Raji (cell line): Measurements from ENCODE around the gene CLIP1.

Experiments used
- POLR2A ChIP-seq: IDR thresholded peaks from 2 replicates; pipeline ENCODE4 v1.6.1; 2011; ENCODE audit warnings: low read depth, low read length, control low read depth; ENCODE audit not compliant: insufficient read depth

The CLIP1 gene

GRCh38 chr12:122421821-122422729 lies at the start of gene CLIP1:
TSS of gene CLIP1 (minus strand) at chr12:122422669. CDS start at chr12:122380452, 42,217 bp downstream.
- no peak; the same call in 1 of the 2 replicates for TF ChIP-seq POLR2A

- TF ChIP-seq POLR2A, result no peak
Measured at GRCh38 chr12:122471324-122472226, 49.1 kb upstream of the CLIP1 start.

GRCh38 chr12:122467983-122468382 lies 45.5 kb upstream of the CLIP1 start:
- no peak for TF ChIP-seq POLR2A

GRCh38 chr12:122460641-122461040 lies 38.2 kb upstream of the CLIP1 start:
- TF ChIP-seq POLR2A, result no peak

GRCh38 chr12:122460061-122460460 lies 37.6 kb upstream of the CLIP1 start:
- no peak for TF ChIP-seq POLR2A

- no peak for TF ChIP-seq POLR2A
Measured at GRCh38 chr12:122459211-122459610, 36.7 kb upstream of the CLIP1 start.

- no peak for TF ChIP-seq POLR2A
Measured at GRCh38 chr12:122458105-122459035, 35.9 kb upstream of the CLIP1 start.

GRCh38 chr12:122457627-122458026 lies 35.2 kb upstream of the CLIP1 start:
- TF ChIP-seq POLR2A, result no peak

GRCh38 chr12:122454739-122455138 lies 32.3 kb upstream of the CLIP1 start:
- no peak for TF ChIP-seq POLR2A

- TF ChIP-seq POLR2A, result no peak
Measured at GRCh38 chr12:122454250-122454721, 31.8 kb upstream of the CLIP1 start.

GRCh38 chr12:122452701-122453285 lies 30.3 kb upstream of the CLIP1 start:
- TF ChIP-seq POLR2A, result no peak

- TF ChIP-seq POLR2A, result no peak
Measured at GRCh38 chr12:122449317-122449716, 26.8 kb upstream of the CLIP1 start.

GRCh38 chr12:122437656-122438121 lies 15.2 kb upstream of the CLIP1 start:
- no peak for TF ChIP-seq POLR2A

GRCh38 chr12:122435186-122435585 lies 12.7 kb upstream of the CLIP1 start:
- no peak for TF ChIP-seq POLR2A
